HepG2 (cell line): ENCODE measurements around the gene FAIM2. TPM values are rescaled to one million over a fixed set of nuclear protein-coding genes. Genes with fewer than 3 reads are reported as not detected.

ENCODE experiments used
- CTCF ChIP-seq: sonication (generic); formaldehyde crosslinking; IDR thresholded peaks from 2 replicates; pipeline ENCODE4 v1.5.0; 2020; ENCODE audit warnings: mild to moderate bottlenecking, missing genetic modification reagents, moderate library complexity
- GABPB1 ChIP-seq: IDR thresholded peaks from 2 replicates; pipeline ENCODE4 v1.6.1; 2016; ENCODE audit warnings: mild to moderate bottlenecking, missing genetic modification reagents, moderate library complexity, missing compliant biosample characterization
- HMG20B ChIP-seq: conservative IDR thresholded peaks from 2 replicates; pipeline ENCODE4 v1.6.1; 2016; ENCODE audit warnings: missing genetic modification reagents, missing compliant biosample characterization
- MAFF ChIP-seq: IDR thresholded peaks from 2 replicates; pipeline ENCODE4 v1.6.1; 2011; ENCODE audit warnings: low read depth, low read length, improper control_type of control experiment
- MEIS1 ChIP-seq: sonication (generic); formaldehyde crosslinking; IDR thresholded peaks from 2 replicates; pipeline ENCODE4 v1.9.0; 2021; ENCODE audit warnings: mild to moderate bottlenecking, missing genetic modification reagents, moderate library complexity, borderline replicate concordance
- RXRB ChIP-seq: IDR thresholded peaks from 2 replicates; pipeline ENCODE4 v1.6.1; 2016; ENCODE audit warnings: borderline replicate concordance, missing genetic modification reagents, missing compliant biosample characterization
- TBX2 ChIP-seq: sonication (generic); formaldehyde crosslinking; IDR thresholded peaks from 2 replicates; pipeline ENCODE4 v1.5.0; 2020; ENCODE audit warnings: missing genetic modification reagents, mild to moderate bottlenecking, borderline replicate concordance
- THAP9 ChIP-seq: sonication (generic); formaldehyde crosslinking; IDR thresholded peaks from 2 replicates; pipeline ENCODE4; 2020; ENCODE audit warnings: missing genetic modification reagents, mild to moderate bottlenecking, borderline replicate concordance
- ZFP91 ChIP-seq: sonication (generic); formaldehyde crosslinking; IDR thresholded peaks from 2 replicates; pipeline ENCODE4 v1.9.0; 2022; ENCODE audit warnings: missing genetic modification reagents, mild to moderate bottlenecking, borderline replicate concordance
- ZNF354B ChIP-seq: sonication (generic); formaldehyde crosslinking; IDR thresholded peaks from 2 replicates; pipeline ENCODE4 v1.8.0; 2022; ENCODE audit warnings: mild to moderate bottlenecking, missing genetic modification reagents
- polyA plus RNA-seq, 8 experiments: library from polyadenylated mRNA; depleted of rRNA in 3 of 8; stranded (reverse) in 7 of 8; unstranded in 1 of 8; fragments of >200 nt; fragmentation: Illumina TruSeq in 4 of 8; extraction: Trizol in 4 of 8; gene quantifications; 2 replicates each; pipeline versions ENCODE4 v1.2.1 to v1.2.3, GENCODE V29; 2011 to 2016; ENCODE audit warnings: low read depth in 4 of 8, missing spikeins in 1 of 8, mixed read lengths in 1 of 8; ENCODE audit not compliant: insufficient read depth in 1 of 8
- total RNA-seq, 5 experiments: library from RNA; depleted of rRNA; stranded (reverse); fragments of >200 nt; fragmentation: Illumina TruSeq; extraction: Trizol; gene quantifications; 2 replicates each; pipeline ENCODE4 v1.2.3, GENCODE V29; 2016; ENCODE audit warnings: low read depth in 1 of 5

Gene FAIM2
- total and polyA plus RNA-seq, 2 of the 13 experiments (the other 11 are each of a cell fraction or from before 2014, with no cell fraction given): not detected

GRCh38 chr12:49945394-49946080 is 41.8 kb upstream of the FAIM2 start (continued):
- TF ChIP-seq ZFP91 (CRISPR knock-in tag) (no peak), GABPB1 (CRISPR knock-in tag) (peak; percentile 42; the same call in 1 of the 2 replicates), HMG20B (CRISPR knock-in tag) (no peak), THAP9 (CRISPR knock-in tag) (no peak), ZNF354B (CRISPR knock-in tag) (no peak), MEIS1 (CRISPR knock-in tag) (peak; percentile 41; the same call in 1 of the 2 replicates), MAFF (no peak), TBX2 (peak; percentile 47; the same call in 1 of the 2 replicates), CTCF (CRISPR knock-in tag) (peak; percentile 94), RXRB (CRISPR knock-in tag) (peak; percentile 13; the same call in 1 of the 2 replicates)
- TF ChIP-seq, all 625 proteins: peak for 51
